ENCODE data around the gene BNIP2. TPM values are rescaled to one million over a fixed set of nuclear protein-coding genes. Genes with fewer than 3 reads are reported as not detected.
"Not testable (repeated sequence)": the region's sequence is repeated elsewhere in the genome, so short reads cannot be mapped to it uniquely, and the experiment has no call there.

BNIP2 gene
- total and polyA plus RNA-seq, 9 donors, result 30.4 to 59.8 (median 44.8) TPM

- peaks cover 2% of the 10 kb centered on the region for H3K27me3 ChIP-seq (ENCODE audit: control insufficient read depth, insufficient read depth, low read length)
- H3K4me1 ChIP-seq (ENCODE audit: control insufficient read depth, insufficient read depth, low read length), result no peaks in the 10 kb centered on the region
- WGBS (ENCODE audit: insufficient coverage), result 67% methylated on average over 1 of the region's 3 CpGs
Measured at GRCh38 chr15:59713177-59713576, 24.1 kb upstream of the BNIP2 start.

GRCh38 chr15:59711451-59712243, 22.5 kb upstream of the BNIP2 start:
- Histone ChIP-seq H3K27ac (ENCODE audit: low read length) (no peak overlapping the region), H3K4me3 (ENCODE audit: low read length) (no peak overlapping the region), H3K27me3 (ENCODE audit: control insufficient read depth, insufficient read depth, low read length) (peaks cover 2% of the 10 kb centered on the region), H3K4me1 (ENCODE audit: control insufficient read depth, insufficient read depth, low read length) (no peaks in the 10 kb centered on the region), H3K36me3 (ENCODE audit: control insufficient read depth, insufficient read depth, low read length) (no peaks in the 10 kb centered on the region), H3K9me3 (replicated peaks; ENCODE audit: control insufficient read depth, low read depth, low read length) (no peaks in the 10 kb centered on the region)
- WGBS (ENCODE audit: insufficient coverage), result no CpG with 5 or more reads among the region's 4 CpGs
- no peak for DNase-seq

More at GRCh38 chr15:59713177-59713576, 24.1 kb upstream of the BNIP2 start:
- H3K9me3 ChIP-seq (replicated peaks; ENCODE audit: control insufficient read depth, low read depth, low read length), result no peaks in the 10 kb centered on the region
- no peaks in the 10 kb centered on the region for H3K36me3 ChIP-seq (ENCODE audit: control insufficient read depth, insufficient read depth, low read length)
- DNase-seq, result no peak
- H3K4me3 ChIP-seq (ENCODE audit: low read length), result no peak overlapping the region
- no peak overlapping the region for H3K27ac ChIP-seq (ENCODE audit: low read length)

GRCh38 chr15:59707619-59708018, 18.5 kb upstream of the BNIP2 start:
- Histone ChIP-seq H3K4me1 (ENCODE audit: control insufficient read depth, insufficient read depth, low read length) (no peaks in the 10 kb centered on the region), H3K27me3 (ENCODE audit: control insufficient read depth, insufficient read depth, low read length) (no peaks in the 10 kb centered on the region), H3K27ac (ENCODE audit: low read length) (no peak overlapping the region), H3K36me3 (ENCODE audit: control insufficient read depth, insufficient read depth, low read length) (no peaks in the 10 kb centered on the region), H3K4me3 (ENCODE audit: low read length) (no peak overlapping the region), H3K9me3 (replicated peaks; ENCODE audit: control insufficient read depth, low read depth, low read length) (no peaks in the 10 kb centered on the region)
- DNase-seq, result no peak
- no CpG with 5 or more reads among the region's 4 CpGs for WGBS (ENCODE audit: insufficient coverage)

GRCh38 chr15:59703979-59704796, 15.1 kb upstream of the BNIP2 start:
- WGBS (ENCODE audit: insufficient coverage), result no CpG with 5 or more reads among the region's 6 CpGs
- Histone ChIP-seq H3K4me1 (ENCODE audit: control insufficient read depth, insufficient read depth, low read length) (no peaks in the 10 kb centered on the region), H3K36me3 (ENCODE audit: control insufficient read depth, insufficient read depth, low read length) (no peaks in the 10 kb centered on the region), H3K9me3 (replicated peaks; ENCODE audit: control insufficient read depth, low read depth, low read length) (no peaks in the 10 kb centered on the region), H3K27ac (ENCODE audit: low read length) (no peak overlapping the region), H3K27me3 (ENCODE audit: control insufficient read depth, insufficient read depth, low read length) (no peaks in the 10 kb centered on the region), H3K4me3 (ENCODE audit: low read length) (no peak overlapping the region)
- no peak for DNase-seq

GRCh38 chr15:59702351-59702750, 13.2 kb upstream of the BNIP2 start:
- DNase-seq, result no peak
- no peaks in the 10 kb centered on the region for H3K36me3 ChIP-seq (ENCODE audit: control insufficient read depth, insufficient read depth, low read length)
- H3K4me1 ChIP-seq (ENCODE audit: control insufficient read depth, insufficient read depth, low read length), result no peaks in the 10 kb centered on the region
- no peaks in the 10 kb centered on the region for H3K9me3 ChIP-seq (replicated peaks; ENCODE audit: control insufficient read depth, low read depth, low read length)
- no peak overlapping the region for H3K27ac ChIP-seq (ENCODE audit: low read length)
- no peak overlapping the region for H3K4me3 ChIP-seq (ENCODE audit: low read length)
- no peaks in the 10 kb centered on the region for H3K27me3 ChIP-seq (ENCODE audit: control insufficient read depth, insufficient read depth, low read length)

- Histone ChIP-seq H3K4me3 (ENCODE audit: low read length) (no peak overlapping the region), H3K4me1 (ENCODE audit: control insufficient read depth, insufficient read depth, low read length) (no peaks in the 10 kb centered on the region), H3K27ac (ENCODE audit: low read length) (no peak overlapping the region), H3K36me3 (ENCODE audit: control insufficient read depth, insufficient read depth, low read length) (no peaks in the 10 kb centered on the region), H3K9me3 (replicated peaks; ENCODE audit: control insufficient read depth, low read depth, low read length) (no peaks in the 10 kb centered on the region), H3K27me3 (ENCODE audit: control insufficient read depth, insufficient read depth, low read length) (no peaks in the 10 kb centered on the region)
- DNase-seq, result no peak
- 40% methylated on average over 1 of the region's 4 CpGs for WGBS (ENCODE audit: insufficient coverage)
Measured at GRCh38 chr15:59701880-59702279, 12.8 kb upstream of the BNIP2 start.

- no peaks in the 10 kb centered on the region for H3K36me3 ChIP-seq (ENCODE audit: control insufficient read depth, insufficient read depth, low read length)
- H3K4me3 ChIP-seq (ENCODE audit: low read length), result no peak overlapping the region
- H3K4me1 ChIP-seq (ENCODE audit: control insufficient read depth, insufficient read depth, low read length), result no peaks in the 10 kb centered on the region
- no peaks in the 10 kb centered on the region for H3K27me3 ChIP-seq (ENCODE audit: control insufficient read depth, insufficient read depth, low read length)
- no peak for DNase-seq
- H3K27ac ChIP-seq (ENCODE audit: low read length), result no peak overlapping the region
- H3K9me3 ChIP-seq (replicated peaks; ENCODE audit: control insufficient read depth, low read depth, low read length), result no peaks in the 10 kb centered on the region
- no CpG with 5 or more reads among the region's 4 CpGs for WGBS (ENCODE audit: insufficient coverage)
Measured at GRCh38 chr15:59699810-59700431, 10.8 kb upstream of the BNIP2 start.

GRCh38 chr15:59698065-59698464, 8.9 kb upstream of the BNIP2 start:
- no CpG with 5 or more reads among the region's 4 CpGs for WGBS (ENCODE audit: insufficient coverage)
- H3K36me3 ChIP-seq (ENCODE audit: control insufficient read depth, insufficient read depth, low read length); DNase-seq; H3K27me3 ChIP-seq (ENCODE audit: control insufficient read depth, insufficient read depth, low read length); H3K9me3 ChIP-seq (replicated peaks; ENCODE audit: control insufficient read depth, low read depth, low read length); H3K4me3 ChIP-seq (ENCODE audit: low read length); H3K27ac ChIP-seq (ENCODE audit: low read length); H3K4me1 ChIP-seq (ENCODE audit: control insufficient read depth, insufficient read depth, low read length): not testable (repeated sequence)

- Histone ChIP-seq H3K27ac (ENCODE audit: low read length) (no peak overlapping the region), H3K27me3 (ENCODE audit: control insufficient read depth, insufficient read depth, low read length) (no peaks in the 10 kb centered on the region), H3K4me3 (ENCODE audit: low read length) (no peak overlapping the region), H3K36me3 (ENCODE audit: control insufficient read depth, insufficient read depth, low read length) (no peaks in the 10 kb centered on the region), H3K4me1 (ENCODE audit: control insufficient read depth, insufficient read depth, low read length) (no peaks in the 10 kb centered on the region), H3K9me3 (replicated peaks; ENCODE audit: control insufficient read depth, low read depth, low read length) (no peaks in the 10 kb centered on the region)
- no peak for DNase-seq
- 69% methylated on average over 4 of the region's 4 CpGs for WGBS (ENCODE audit: insufficient coverage)
Measured at GRCh38 chr15:59696332-59696731, 7.2 kb upstream of the BNIP2 start.

GRCh38 chr15:59694779-59695178, 5.7 kb upstream of the BNIP2 start:
- no CpG with 5 or more reads among the region's 1 CpG for WGBS (ENCODE audit: insufficient coverage)
- no peak for DNase-seq
- H3K9me3 ChIP-seq (replicated peaks; ENCODE audit: control insufficient read depth, low read depth, low read length), result no peaks in the 10 kb centered on the region
- H3K4me1 ChIP-seq (ENCODE audit: control insufficient read depth, insufficient read depth, low read length), result no peaks in the 10 kb centered on the region
- no peaks in the 10 kb centered on the region for H3K36me3 ChIP-seq (ENCODE audit: control insufficient read depth, insufficient read depth, low read length)
- no peaks in the 10 kb centered on the region for H3K27me3 ChIP-seq (ENCODE audit: control insufficient read depth, insufficient read depth, low read length)
- H3K4me3 ChIP-seq (ENCODE audit: low read length), result no peak overlapping the region
- no peak overlapping the region for H3K27ac ChIP-seq (ENCODE audit: low read length)

Data from muscle of leg (tissue), 11 donors.